Fibroblast of pulmonary artery (primary cell): ENCODE results near the gene SLC1A3.

Experiments used
- DNase-seq: peaks from one replicate; pipeline ENCODE4 v3.0.0-alpha.2; 2010; ENCODE audit warnings: low read depth
- H3K4me3 ChIP-seq: replicated peaks from 2 replicates; pipeline ENCODE4 v1.5.1; 2011; ENCODE audit warnings: low read depth, mild to moderate bottlenecking, control low read depth, low read length, moderate library complexity
- TF ChIP-seq, protein P1 (sequence below): IDR thresholded peaks from 2 replicates; pipeline ENCODE4 v1.5.1; 2011; ENCODE audit warnings: mild to moderate bottlenecking, control low read depth, low read length, inconsistent platforms; ENCODE audit errors: missing control alignments

SLC1A3 gene

DNA sequence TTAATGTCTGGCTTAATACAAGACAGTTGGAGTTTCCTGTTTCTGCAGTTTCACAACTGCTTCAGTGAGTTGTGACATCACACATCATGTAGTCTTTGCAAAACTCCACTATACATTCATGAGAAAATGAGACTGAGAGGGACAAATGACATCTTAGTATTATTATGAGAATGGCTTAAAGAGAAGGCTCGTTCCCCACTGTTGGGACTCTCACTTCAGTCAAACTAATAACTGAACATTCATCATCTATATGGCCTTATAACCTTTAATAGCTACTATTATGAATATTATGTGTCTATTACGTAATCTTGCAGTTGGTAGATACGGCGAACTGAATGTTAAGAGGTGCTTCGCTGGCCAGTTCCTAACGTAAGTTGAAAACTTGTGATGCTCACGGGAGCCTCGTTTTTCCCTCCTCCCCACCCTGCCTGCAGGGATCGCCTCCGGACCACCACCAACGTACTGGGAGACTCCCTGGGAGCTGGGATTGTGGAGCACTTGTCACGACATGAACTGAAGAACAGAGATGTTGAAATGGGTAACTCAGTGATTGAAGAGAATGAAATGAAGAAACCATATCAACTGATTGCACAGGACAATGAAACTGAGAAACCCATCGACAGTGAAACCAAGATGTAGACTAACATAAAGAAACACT lies 79.4 kb downstream of the SLC1A3 start:
- TF ChIP-seq, protein P1, sequence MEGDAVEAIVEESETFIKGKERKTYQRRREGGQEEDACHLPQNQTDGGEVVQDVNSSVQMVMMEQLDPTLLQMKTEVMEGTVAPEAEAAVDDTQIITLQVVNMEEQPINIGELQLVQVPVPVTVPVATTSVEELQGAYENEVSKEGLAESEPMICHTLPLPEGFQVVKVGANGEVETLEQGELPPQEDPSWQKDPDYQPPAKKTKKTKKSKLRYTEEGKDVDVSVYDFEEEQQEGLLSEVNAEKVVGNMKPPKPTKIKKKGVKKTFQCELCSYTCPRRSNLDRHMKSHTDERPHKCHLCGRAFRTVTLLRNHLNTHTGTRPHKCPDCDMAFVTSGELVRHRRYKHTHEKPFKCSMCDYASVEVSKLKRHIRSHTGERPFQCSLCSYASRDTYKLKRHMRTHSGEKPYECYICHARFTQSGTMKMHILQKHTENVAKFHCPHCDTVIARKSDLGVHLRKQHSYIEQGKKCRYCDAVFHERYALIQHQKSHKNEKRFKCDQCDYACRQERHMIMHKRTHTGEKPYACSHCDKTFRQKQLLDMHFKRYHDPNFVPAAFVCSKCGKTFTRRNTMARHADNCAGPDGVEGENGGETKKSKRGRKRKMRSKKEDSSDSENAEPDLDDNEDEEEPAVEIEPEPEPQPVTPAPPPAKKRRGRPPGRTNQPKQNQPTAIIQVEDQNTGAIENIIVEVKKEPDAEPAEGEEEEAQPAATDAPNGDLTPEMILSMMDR, result no peak
- no peak overlapping the region for H3K4me3 ChIP-seq
- DNase-seq, result peak; percentile 71

DNA sequence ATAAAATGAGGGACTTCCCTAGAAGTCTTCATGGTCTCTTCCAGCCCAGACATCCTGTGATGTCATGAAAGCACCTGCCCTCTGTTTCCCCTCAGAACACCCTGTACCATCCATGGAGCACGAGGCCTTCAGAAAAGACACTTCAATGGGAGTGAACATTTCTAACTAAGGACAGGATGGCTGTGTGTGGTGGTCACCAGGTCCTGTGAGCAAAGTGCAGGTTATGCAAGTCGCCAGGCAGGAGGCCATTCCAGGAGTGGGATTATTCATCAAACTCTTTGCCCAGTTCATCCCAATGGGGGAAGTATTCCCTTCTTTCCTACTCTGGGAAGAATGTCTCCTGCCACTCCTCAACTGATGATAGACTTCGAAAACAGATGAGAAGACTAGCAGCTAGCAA lies 80.5 kb downstream of the SLC1A3 start:
- TF ChIP-seq, protein P1, result no peak
- H3K4me3 ChIP-seq, result no peak overlapping the region
- no peak for DNase-seq

GRCh38 chr5:36688722-36689121 lies 82.3 kb downstream of the SLC1A3 start:
- no peak for DNase-seq
- H3K4me3 ChIP-seq, result no peak overlapping the region
- TF ChIP-seq, protein P1, result peak; percentile 38

GRCh38 chr5:36689225-36689624 lies 82.8 kb downstream of the SLC1A3 start:
- TF ChIP-seq, protein P1, result no peak
- H3K4me3 ChIP-seq, result no peak overlapping the region
- DNase-seq, result no peak

- TF ChIP-seq, protein P1, result peak; percentile 96
- peak overlapping the region; percentile 56 for H3K4me3 ChIP-seq
- peak; percentile 77 for DNase-seq
Observed at GRCh38 chr5:36690041-36690961, 83.9 kb downstream of the SLC1A3 start.

GRCh38 chr5:36691226-36691625 lies 84.8 kb downstream of the SLC1A3 start:
- TF ChIP-seq, protein P1, result no peak
- no peak for DNase-seq

More at GRCh38 chr5:36691226-36691625, 84.8 kb downstream of the SLC1A3 start:
- H3K4me3 ChIP-seq, result no peak overlapping the region
